ENCODE measurements around the gene PRKG1. TPM values are rescaled to one million over a fixed set of nuclear protein-coding genes. Genes with fewer than 3 reads are reported as not detected.

PRKG1 gene
- total and polyA plus RNA-seq, 2 of the 4 experiments (the other 2 are of a cell fraction) = 3.5 to 18.3 TPM

- Histone ChIP-seq H3K27me3 (ENCODE audit: control insufficient read depth, insufficient read depth, low read length) (no peaks in the 10 kb centered on the region), H3K4me1 (ENCODE audit: control insufficient read depth, insufficient read depth, low read length) (peaks cover 4% of the 10 kb centered on the region; the same call in 1 of the 2 replicates), H3K79me1 (ENCODE audit: low read depth in 1 of 2, low read length in 2 of 2) (peaks cover 0 to 3% of the 10 kb centered on the region in 2 experiments; a peak in 1 of 4 replicates), H4K5ac (ENCODE audit: low read depth, low read length) (no peak overlapping the region), H4K8ac (ENCODE audit: low read depth in 2 of 2, low read length in 2 of 2) (no peak overlapping the region), H2BK120ac (ENCODE audit: low read depth, low read length) (no peak overlapping the region), H3K9me3 (ENCODE audit: control insufficient read depth, insufficient read depth, low read length) (no peaks in the 10 kb centered on the region), H3K9ac (ENCODE audit: low read depth, low read length) (no peak overlapping the region), H3K27ac (ENCODE audit: insufficient read depth, low read length) (no peak overlapping the region), H2BK5ac (ENCODE audit: low read depth, low read length, poor library complexity, severe bottlenecking) (no peak overlapping the region), H3K23ac (ENCODE audit: low read depth, low read length) (no peak overlapping the region), H3K36me3 (ENCODE audit: control insufficient read depth, insufficient read depth, low read length) (no peaks in the 10 kb centered on the region), H3K4me2 (ENCODE audit: low read depth, low read length) (no peak overlapping the region), H3K4me3 (ENCODE audit: insufficient read depth, low read depth, low read length) (no peak overlapping the region), H3K18ac (ENCODE audit: low read depth, low read length) (no peak overlapping the region), H2AFZ (replicated peaks; ENCODE audit: low read length, poor library complexity) (no peak overlapping the region), H4K91ac (ENCODE audit: insufficient read depth, low read depth, low read length) (no peak overlapping the region), H3K9me1 (ENCODE audit: insufficient read depth, low read length) (no peaks in the 10 kb centered on the region), H4K20me1 (ENCODE audit: insufficient read depth, low read length) (no peaks in the 10 kb centered on the region), H2BK20ac (ENCODE audit: low read depth, low read length) (no peak overlapping the region), H3K56ac (ENCODE audit: extremely low read depth, insufficient read depth, low read length) (no peak overlapping the region), H2BK15ac (ENCODE audit: low read depth, low read length) (0 out of 3 replicates have a peak overlapping the region, but pooled peaks have one; percentile 13), H2AK5ac (ENCODE audit: low read depth, low read length) (no peak overlapping the region), H3K14ac (replicated peaks; ENCODE audit: low read depth, low read length) (no peak overlapping the region), H3K4ac (ENCODE audit: low read depth, low read length) (no peak overlapping the region), H2AK9ac (replicated peaks; ENCODE audit: low read depth, low read length, poor library complexity) (no peak overlapping the region)
- ChIA-PET POLR2A (ENCODE audit: unreplicated experiment) (no interaction called here), CTCF (no interaction called here)
- in situ Hi-C loops (cut with MboI; ENCODE audit: low sequenced_read_pairs) (no loop called here), intact Hi-C loops (cut with micrococcal nuclease) (no loop called here), dilution Hi-C loops (cut with HindIII; ENCODE audit: low sequenced_read_pairs, unreplicated experiment) (no loop called here)
- no TSS peak for BruUV-seq (replicated peaks)
- 67% methylated on average over 1 of the region's 1 CpG; no CpG with 5 or more reads in 1 of the 2 experiments for whole genome bisulfite sequencing, 2 experiments (ENCODE audit: extremely low coverage in 2 of 2, insufficient read length in 1 of 2)
- no peak for TF ChIP-seq MAZ (IDR thresholded peaks at IDR 0.05; ENCODE audit: borderline replicate concordance, low read depth, low read length)
- TF ChIP-seq, protein P1, sequence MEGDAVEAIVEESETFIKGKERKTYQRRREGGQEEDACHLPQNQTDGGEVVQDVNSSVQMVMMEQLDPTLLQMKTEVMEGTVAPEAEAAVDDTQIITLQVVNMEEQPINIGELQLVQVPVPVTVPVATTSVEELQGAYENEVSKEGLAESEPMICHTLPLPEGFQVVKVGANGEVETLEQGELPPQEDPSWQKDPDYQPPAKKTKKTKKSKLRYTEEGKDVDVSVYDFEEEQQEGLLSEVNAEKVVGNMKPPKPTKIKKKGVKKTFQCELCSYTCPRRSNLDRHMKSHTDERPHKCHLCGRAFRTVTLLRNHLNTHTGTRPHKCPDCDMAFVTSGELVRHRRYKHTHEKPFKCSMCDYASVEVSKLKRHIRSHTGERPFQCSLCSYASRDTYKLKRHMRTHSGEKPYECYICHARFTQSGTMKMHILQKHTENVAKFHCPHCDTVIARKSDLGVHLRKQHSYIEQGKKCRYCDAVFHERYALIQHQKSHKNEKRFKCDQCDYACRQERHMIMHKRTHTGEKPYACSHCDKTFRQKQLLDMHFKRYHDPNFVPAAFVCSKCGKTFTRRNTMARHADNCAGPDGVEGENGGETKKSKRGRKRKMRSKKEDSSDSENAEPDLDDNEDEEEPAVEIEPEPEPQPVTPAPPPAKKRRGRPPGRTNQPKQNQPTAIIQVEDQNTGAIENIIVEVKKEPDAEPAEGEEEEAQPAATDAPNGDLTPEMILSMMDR (conservative IDR thresholded peaks at IDR 0.05; ENCODE audit: low read depth, low read length) = no peak
- no peak for TF ChIP-seq NFE2L2 (IDR thresholded peaks at IDR 0.05; ENCODE audit: low read depth, low read length)
- TF ChIP-seq FOS (IDR thresholded peaks at IDR 0.05; ENCODE audit: low read depth, low read length) = no peak
- no peak for TF ChIP-seq CEBPB (IDR thresholded peaks at IDR 0.05; ENCODE audit: low read depth, low read length)
- TF ChIP-seq RAD21 (IDR thresholded peaks at IDR 0.05; ENCODE audit: low read length) = no peak
- no peak for TF ChIP-seq USF2 (IDR thresholded peaks at IDR 0.05; ENCODE audit: low read depth, low read length)
- TF ChIP-seq CHD1 (IDR thresholded peaks at IDR 0.05; ENCODE audit: low read depth, low read length) = no peak
- TF ChIP-seq POLR2A (IDR thresholded peaks at IDR 0.05; ENCODE audit: low read depth, low read length) = no peak
- no peak for TF ChIP-seq MXI1 (IDR thresholded peaks at IDR 0.05; ENCODE audit: borderline replicate concordance, low read depth, low read length)
- TF ChIP-seq MAFK (IDR thresholded peaks at IDR 0.05; ENCODE audit: low read depth, low read length) = no peak
- DNase-seq = no peak
- ATAC-seq (ENCODE audit: low read depth) = no peak
These were observed 818.0 kb downstream of the PRKG1 start for GRCh38 chr10:51892313-51892712.
